Astrocyte of the cerebellum (primary cell): ENCODE results near the gene MYH10.

Experiments
- DNase-seq: peaks from one replicate; pipeline ENCODE4 v3.0.0-alpha.2; 2011; ENCODE audit warnings: low read depth
- H3K4me3 ChIP-seq: 2 replicates; pipeline ENCODE4 v1.5.1; 2011; ENCODE audit warnings: mild to moderate bottlenecking, low read depth, low read length, moderate library complexity
- in situ Hi-C: cut with HindIII; loops from 2 replicates; pipeline ENCODE4 v1.10.0; 2017; ENCODE audit warnings: low sequenced_read_pairs
- TF ChIP-seq, protein P1 (sequence below): IDR thresholded peaks from 2 replicates; pipeline ENCODE4 v1.5.1; 2012; ENCODE audit warnings: low read length, low read depth, moderate library complexity, mild to moderate bottlenecking; ENCODE audit errors: missing control alignments

The MYH10 gene

DNA sequence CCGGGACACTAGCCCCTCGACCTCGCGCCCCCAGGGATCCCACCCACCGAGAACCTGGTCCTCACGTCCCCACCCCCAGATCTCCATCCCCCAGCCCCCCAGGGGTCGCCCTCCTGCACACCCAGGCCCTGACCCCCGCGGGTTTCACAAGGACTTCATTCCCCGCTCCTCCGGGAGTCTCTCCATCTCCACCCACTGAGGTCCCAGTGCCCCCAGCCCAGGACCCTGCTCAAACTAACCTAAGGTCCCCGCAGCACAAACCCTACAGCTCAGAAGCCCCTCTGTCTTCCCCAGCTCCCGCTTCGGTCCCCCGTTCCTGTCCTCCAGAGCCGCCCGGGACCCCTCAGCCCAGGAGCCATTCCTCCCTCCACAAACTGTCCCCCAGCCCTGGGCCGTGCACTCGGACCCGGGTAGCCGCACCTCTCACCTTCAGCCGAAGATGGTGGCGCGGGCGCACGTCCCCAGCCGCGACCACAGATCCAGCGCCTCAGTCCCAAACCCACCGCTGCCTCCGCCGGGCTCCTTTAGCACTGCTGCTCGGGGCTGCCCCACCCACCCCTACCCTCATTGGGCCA is at the start of gene MYH10:
Gene MYH10 (minus strand): TSS at position 499 of the 575 bp plus-strand sequence. CDS start 7,479 bp downstream, outside the sequence.
- peak within 1 kb of the TSS; percentile 94 for H3K4me3 ChIP-seq
- TF ChIP-seq, protein P1, sequence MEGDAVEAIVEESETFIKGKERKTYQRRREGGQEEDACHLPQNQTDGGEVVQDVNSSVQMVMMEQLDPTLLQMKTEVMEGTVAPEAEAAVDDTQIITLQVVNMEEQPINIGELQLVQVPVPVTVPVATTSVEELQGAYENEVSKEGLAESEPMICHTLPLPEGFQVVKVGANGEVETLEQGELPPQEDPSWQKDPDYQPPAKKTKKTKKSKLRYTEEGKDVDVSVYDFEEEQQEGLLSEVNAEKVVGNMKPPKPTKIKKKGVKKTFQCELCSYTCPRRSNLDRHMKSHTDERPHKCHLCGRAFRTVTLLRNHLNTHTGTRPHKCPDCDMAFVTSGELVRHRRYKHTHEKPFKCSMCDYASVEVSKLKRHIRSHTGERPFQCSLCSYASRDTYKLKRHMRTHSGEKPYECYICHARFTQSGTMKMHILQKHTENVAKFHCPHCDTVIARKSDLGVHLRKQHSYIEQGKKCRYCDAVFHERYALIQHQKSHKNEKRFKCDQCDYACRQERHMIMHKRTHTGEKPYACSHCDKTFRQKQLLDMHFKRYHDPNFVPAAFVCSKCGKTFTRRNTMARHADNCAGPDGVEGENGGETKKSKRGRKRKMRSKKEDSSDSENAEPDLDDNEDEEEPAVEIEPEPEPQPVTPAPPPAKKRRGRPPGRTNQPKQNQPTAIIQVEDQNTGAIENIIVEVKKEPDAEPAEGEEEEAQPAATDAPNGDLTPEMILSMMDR, result no peak
- in situ Hi-C loops, result no loop called here
- DNase-seq, result no peak

DNA sequence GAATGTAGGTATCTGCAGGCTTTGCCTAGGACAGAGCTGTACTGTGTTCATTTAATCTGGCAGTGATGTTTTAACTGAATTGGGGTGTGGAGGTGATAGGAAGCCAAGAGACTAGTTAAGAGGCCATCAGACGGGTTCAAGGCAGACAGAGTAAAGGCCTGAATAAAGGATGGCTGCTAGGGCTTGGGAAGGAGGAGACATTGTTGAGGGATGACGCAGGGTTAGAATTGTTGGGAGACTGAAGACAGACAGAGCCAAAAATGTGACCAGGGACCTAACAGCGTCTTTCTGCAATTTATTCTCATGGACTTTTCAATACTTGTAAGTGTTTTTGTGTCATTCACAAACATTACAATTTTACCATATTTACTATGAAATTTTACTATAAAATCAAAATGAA is 48.6 kb upstream of the MYH10 start:
- in situ Hi-C loops, result no loop called here

DNA sequence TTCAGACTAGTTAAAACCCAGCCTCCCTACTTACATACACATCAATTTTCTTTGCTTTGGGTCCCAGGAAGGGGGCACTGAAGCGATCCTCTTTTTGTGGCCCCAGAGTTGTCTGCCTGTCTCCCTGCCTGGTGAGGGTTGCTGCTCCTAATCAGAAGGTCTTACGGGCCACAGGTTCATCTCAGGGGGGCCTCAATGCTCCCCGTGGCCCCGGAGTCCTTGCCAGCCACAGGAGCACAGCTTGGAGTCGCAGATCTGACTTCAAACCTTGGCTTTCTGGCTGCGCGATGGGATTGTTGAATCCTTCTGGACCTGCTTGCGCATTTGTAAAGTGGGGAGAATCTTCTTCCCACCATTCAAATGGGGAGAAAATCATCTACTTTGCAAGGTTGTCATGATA is 44.8 kb upstream of the MYH10 start:
- H3K4me3 ChIP-seq, result no peak overlapping the region
- in situ Hi-C loops, result no loop called here
- TF ChIP-seq, protein P1, result no peak
- no peak for DNase-seq

More for the DNA sequence above, 48.6 kb upstream of the MYH10 start:
- H3K4me3 ChIP-seq, result no peak overlapping the region
- DNase-seq, result no peak
- TF ChIP-seq, protein P1, result no peak

DNA sequence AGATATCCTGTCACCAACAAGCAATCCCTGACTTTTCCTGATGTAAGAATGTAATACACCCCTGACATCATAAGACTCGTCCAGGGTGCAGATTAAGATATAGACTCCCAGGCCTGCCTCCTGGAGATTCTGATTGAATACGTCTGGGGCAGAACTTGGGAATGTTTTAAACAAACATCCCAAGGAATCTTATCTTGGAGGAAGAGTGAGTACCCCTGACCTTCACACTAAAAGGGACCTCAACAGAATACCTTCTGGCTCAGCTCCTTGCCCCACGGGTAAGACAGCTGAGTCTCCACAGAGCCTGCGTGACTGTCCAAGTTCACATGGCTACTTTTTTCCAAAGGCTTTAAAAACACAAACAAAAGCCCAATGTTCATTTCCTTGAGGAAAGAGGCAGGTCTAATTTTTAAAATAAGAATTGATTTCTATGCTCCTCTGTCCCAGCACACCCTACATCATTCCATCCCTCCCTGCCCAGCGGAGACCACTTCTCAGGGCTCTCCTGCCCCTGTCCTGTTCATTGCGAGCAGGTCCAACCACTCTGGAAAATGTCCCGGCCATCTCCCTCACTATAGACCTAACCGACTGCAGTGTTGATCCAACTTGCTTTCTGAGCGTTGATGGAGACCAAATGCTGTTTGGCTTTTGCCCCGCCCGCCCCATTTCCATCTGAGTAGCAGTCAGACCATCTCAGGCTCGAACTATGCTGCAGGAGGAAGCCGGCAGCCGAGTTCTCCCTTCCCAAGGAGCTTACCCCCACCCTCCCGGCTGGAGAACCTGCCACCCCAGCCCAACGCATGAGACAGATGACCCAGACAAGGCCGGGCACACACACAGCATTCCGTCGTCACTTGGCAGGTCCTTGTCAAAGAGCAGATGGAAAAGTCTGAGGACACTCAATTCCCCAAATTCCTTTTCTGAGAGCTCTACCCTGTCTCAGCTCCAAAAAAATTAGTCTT is 44.1 kb upstream of the MYH10 start:
- DNase-seq, result no peak
- TF ChIP-seq, protein P1, result no peak
- H3K4me3 ChIP-seq, result no peak overlapping the region
- in situ Hi-C loops, result no loop called here

DNA sequence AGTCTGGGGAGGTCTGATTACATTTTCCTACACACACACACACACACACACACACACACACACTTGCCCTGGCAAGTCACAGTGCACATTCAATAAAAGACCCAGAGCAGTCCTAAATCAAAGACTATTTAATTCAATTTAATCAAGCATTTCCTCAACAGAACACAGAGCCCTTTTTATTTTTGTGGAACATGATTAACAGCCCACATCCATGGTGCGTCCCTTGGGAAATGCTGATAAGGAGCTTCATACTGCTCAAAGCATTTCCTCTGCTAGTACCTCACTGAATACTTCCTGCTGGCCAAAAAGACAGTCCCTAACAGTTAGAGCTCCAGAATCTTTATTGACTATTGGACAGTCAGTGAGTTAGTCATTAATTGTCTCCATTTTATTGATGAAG is 43.1 kb upstream of the MYH10 start:
- DNase-seq, result no peak
- TF ChIP-seq, protein P1, result no peak
- in situ Hi-C loops, result no loop called here
- no peak overlapping the region for H3K4me3 ChIP-seq

DNA sequence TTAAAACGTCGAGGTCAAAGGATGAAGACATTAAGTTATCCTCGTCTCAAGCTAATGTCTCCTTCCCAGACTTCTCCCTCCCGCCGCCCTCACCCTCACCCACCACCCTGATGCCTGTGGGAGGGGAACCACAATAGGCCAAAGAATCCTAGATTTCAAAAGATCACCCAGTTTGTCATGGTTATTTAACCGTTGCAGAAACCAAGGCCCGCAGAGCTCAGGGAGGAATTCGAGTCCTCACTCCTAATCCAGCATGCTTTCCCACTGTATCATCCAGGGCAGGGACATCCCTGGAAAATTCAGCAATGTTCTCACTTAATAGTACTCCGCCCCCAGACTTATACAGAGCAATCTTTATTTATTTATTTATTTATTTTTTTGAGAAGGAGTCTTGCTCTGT is 41.8 kb upstream of the MYH10 start:
- TF ChIP-seq, protein P1, result no peak
- H3K4me3 ChIP-seq, result no peak overlapping the region
- DNase-seq, result no peak
- in situ Hi-C loops, result no loop called here
